Mononuclear cell (primary cell): ENCODE measurements around the gene ZNF284. TPM values are rescaled to one million over a fixed set of nuclear protein-coding genes. Genes with fewer than 3 reads are reported as not detected.

Experiments used
- total RNA-seq: library from RNA; depleted of rRNA; stranded (reverse); fragments of >200 nt; gene quantifications from one replicate; pipeline ENCODE4 v1.2.3, GENCODE V29; 2012

Gene ZNF284
- total RNA-seq, 1 donor, result 0.73 TPM

Other genes starting within 250 kb of the ZNF284 start
- gene ZNF283, start 244.8 kb upstream of the ZNF284 start, total RNA-seq, result 2.9 TPM
- 0.10 TPM for gene ZNF404, start 188.2 kb upstream of the ZNF284 start, total RNA-seq
- gene ZNF45, start 136.9 kb upstream of the ZNF284 start, total RNA-seq, result 4.4 TPM
- gene ZNF221, start 120.9 kb upstream of the ZNF284 start, total RNA-seq, result 0.52 TPM
- gene ZNF155, start 88.0 kb upstream of the ZNF284 start, total RNA-seq, result 6.2 TPM
- 3.3 TPM for gene ZNF230, start 69.2 kb upstream of the ZNF284 start, total RNA-seq
- 3.1 TPM for gene ZNF222, start 46.8 kb upstream of the ZNF284 start, total RNA-seq
- gene ZNF223, start 20.1 kb upstream of the ZNF284 start, total RNA-seq, result 0.63 TPM
- 24.0 TPM for gene ZNF224, start 22.2 kb downstream of the ZNF284 start, total RNA-seq
- 0.52 TPM for gene ZNF225, start 41.2 kb downstream of the ZNF284 start, total RNA-seq
- 2.2 TPM for gene ZNF234, start 69.4 kb downstream of the ZNF284 start, total RNA-seq
- gene ZNF226, start 92.9 kb downstream of the ZNF284 start, total RNA-seq, result 7.6 TPM
- gene ZNF227, start 140.4 kb downstream of the ZNF284 start, total RNA-seq, result 24.9 TPM
- 0.63 TPM for gene ZNF233, start 187.7 kb downstream of the ZNF284 start, total RNA-seq
- 2.7 TPM for gene ZNF235, start 232.9 kb downstream of the ZNF284 start, total RNA-seq